HEK293T (cell line): Measurements from ENCODE around the gene RBBP4.

Experiments used
- BHLHE40 ChIP-seq: fragments of 450-650 bp; IDR thresholded peaks from 2 replicates; pipeline ENCODE4 v1.6.1; 2016; ENCODE audit warnings: mild to moderate bottlenecking, moderate library complexity, borderline replicate concordance
- FOXK2 ChIP-seq: fragments of 450-650 bp; IDR thresholded peaks from 2 replicates; pipeline ENCODE4 v1.6.1; 2016; ENCODE audit warnings: mild to moderate bottlenecking
- FOXM1 ChIP-seq: fragments of 450-650 bp; IDR thresholded peaks from 2 replicates; pipeline ENCODE4 v1.6.1; 2017; ENCODE audit warnings: mild to moderate bottlenecking, borderline replicate concordance
- SP1 ChIP-seq: fragments of 450-650 bp; IDR thresholded peaks from 2 replicates; pipeline ENCODE4 v1.6.1; 2017

DNA sequence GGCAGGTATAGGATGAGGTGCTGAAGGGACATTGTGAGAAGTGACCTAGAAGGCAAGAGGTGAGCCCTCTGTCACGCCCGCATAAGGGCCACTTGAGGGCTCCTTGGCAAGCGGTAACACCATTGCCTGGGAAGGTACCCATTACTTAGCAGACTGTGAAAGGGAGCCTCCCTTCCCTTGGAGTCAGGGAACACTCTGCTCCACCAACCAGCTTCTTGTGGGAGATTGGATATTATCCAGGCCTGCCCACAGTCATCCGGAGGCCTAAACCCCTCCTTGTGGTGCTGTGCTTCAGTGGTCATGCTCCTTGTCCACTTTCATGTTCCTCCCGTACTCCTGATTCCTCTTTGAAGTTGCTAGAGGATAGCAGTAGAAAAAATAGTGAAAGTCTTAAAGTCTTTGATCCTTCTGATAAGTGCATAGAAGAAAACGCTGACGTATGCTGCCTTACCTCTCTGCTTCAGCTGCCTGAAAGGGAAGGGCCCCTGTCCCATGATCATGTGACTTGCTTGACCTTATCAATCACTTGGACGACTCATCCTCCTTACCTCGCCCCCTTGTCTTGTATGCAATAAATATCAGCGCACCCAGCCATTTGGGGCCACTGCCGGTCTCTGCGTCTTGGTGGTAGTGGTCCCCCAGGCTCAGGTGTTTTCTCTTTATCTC is 16.0 kb downstream of the RBBP4 start:
- TF ChIP-seq FOXK2 = no peak
- TF ChIP-seq SP1 = no peak
- no peak for TF ChIP-seq BHLHE40
- no peak for TF ChIP-seq FOXM1
